Suprapubic skin (tissue), 4 donors: ENCODE data around the gene HES3. TPM values are rescaled to one million over a fixed set of nuclear protein-coding genes. Genes with fewer than 3 reads are reported as not detected.

Source experiments
- DNase-seq, 2 donors: peaks; one replicate each; pipeline ENCODE4 v3.0.0-alpha.2; 2019; ENCODE audit warnings: low spot score in 2 of 2
- H3K27ac ChIP-seq: fragments of 200-600 bp; sonication (generic); one replicate; pipeline ENCODE4 v1.5.1; 2019
- H3K27me3 ChIP-seq: fragments of 200-600 bp; sonication (generic); one replicate; pipeline ENCODE4 v1.5.1; 2019
- H3K36me3 ChIP-seq: fragments of 200-600 bp; sonication (generic); one replicate; pipeline ENCODE4 v1.5.1; 2019
- H3K4me1 ChIP-seq: fragments of 200-600 bp; sonication (generic); one replicate; pipeline ENCODE4 v1.5.1; 2019
- H3K4me3 ChIP-seq: fragments of 200-600 bp; sonication (generic); one replicate; pipeline ENCODE4 v1.5.1; 2019; ENCODE audit warnings: mild to moderate bottlenecking
- H3K9me3 ChIP-seq: fragments of 200-600 bp; sonication (generic); one replicate; pipeline ENCODE4 v1.5.1; 2019
- EP300 ChIP-seq: sonication (generic); formaldehyde crosslinking; IDR thresholded peaks from one replicate; pipeline ENCODE4 v1.6.1; 2017; ENCODE audit warnings: antibody characterized with exemption
- POLR2A ChIP-seq, 2 donors: fragments of 450-650 bp; IDR thresholded peaks; one replicate each; pipeline ENCODE4 v1.6.1; 2017; ENCODE audit warnings: antibody characterized with exemption in 2 of 2, mild to moderate bottlenecking in 2 of 2, moderate library complexity in 2 of 2
- POLR2AphosphoS5 ChIP-seq, 3 donors: sonication (generic); formaldehyde crosslinking; IDR thresholded peaks; one replicate each; pipeline ENCODE4 v1.6.1; 2017; ENCODE audit warnings: antibody characterized with exemption in 3 of 3
- WGBS: methylation state at CpG from one replicate; pipeline ENCODE4 v1.1.5; 2018; 5-methylcytosine and 5-hydroxymethylcytosine counted together
- total RNA-seq, 4 donors: library from RNA; depleted of rRNA; stranded (reverse); fragments of >200 nt; gene quantifications; one replicate each; pipeline ENCODE4 v1.1.0, GENCODE V29; 2016
- TF ChIP-seq, protein P1 (sequence below), 2 donors: fragments of 200-600 bp in 1 of 2; fragments of 450-650 bp in 1 of 2; sonication (generic) in 1 of 2; IDR thresholded peaks; one replicate each; pipeline ENCODE4 v1.5.1; 2016 to 2019; ENCODE audit warnings: antibody characterized with exemption in 2 of 2, mild to moderate bottlenecking in 1 of 2, moderate library complexity in 1 of 2

The HES3 gene
- total RNA-seq, 4 donors from 2014 or later = not detected

DNA sequence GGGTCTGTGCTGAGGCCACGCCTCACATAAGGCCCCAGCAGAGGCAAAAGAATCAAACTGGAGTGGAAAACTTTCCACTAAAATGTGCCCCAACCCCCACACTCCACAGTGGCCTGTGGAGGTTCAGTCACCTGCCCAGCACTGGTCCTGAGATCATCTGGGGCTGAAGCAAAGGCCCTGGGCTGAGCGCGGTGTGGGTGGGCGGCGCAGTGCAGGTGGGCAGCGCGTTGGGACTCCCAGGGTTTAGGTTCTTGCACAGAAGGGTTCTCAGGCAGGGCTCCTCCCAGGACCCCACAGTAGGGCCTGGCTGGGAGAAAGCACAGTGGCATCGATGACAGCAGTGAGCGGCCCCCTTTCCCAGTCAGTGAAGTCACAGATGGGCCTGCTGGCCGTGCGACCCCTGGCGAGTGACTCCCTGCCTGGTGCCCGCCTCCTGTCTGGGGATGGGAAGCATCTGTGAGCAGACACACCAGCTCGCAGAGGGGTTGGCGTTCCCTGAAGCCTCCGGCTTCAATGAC is 30.7 kb downstream of the HES3 start:
- Histone ChIP-seq H3K36me3 (no peaks in the 10 kb centered on the region), H3K4me3 (no peak overlapping the region), H3K9me3 (no peaks in the 10 kb centered on the region), H3K27ac (no peak overlapping the region), H3K4me1 (peaks cover 48% of the 10 kb centered on the region), H3K27me3 (no peaks in the 10 kb centered on the region)
- WGBS = 100% methylated on average over 4 of the region's 16 CpGs
- no peak for DNase-seq
- TF ChIP-seq EP300 = no peak
- no peak for TF ChIP-seq POLR2AphosphoS5 (IDR thresholded peaks at IDR 0.05)
- no peak for TF ChIP-seq POLR2A (IDR thresholded peaks at IDR 0.05)
- TF ChIP-seq, protein P1, sequence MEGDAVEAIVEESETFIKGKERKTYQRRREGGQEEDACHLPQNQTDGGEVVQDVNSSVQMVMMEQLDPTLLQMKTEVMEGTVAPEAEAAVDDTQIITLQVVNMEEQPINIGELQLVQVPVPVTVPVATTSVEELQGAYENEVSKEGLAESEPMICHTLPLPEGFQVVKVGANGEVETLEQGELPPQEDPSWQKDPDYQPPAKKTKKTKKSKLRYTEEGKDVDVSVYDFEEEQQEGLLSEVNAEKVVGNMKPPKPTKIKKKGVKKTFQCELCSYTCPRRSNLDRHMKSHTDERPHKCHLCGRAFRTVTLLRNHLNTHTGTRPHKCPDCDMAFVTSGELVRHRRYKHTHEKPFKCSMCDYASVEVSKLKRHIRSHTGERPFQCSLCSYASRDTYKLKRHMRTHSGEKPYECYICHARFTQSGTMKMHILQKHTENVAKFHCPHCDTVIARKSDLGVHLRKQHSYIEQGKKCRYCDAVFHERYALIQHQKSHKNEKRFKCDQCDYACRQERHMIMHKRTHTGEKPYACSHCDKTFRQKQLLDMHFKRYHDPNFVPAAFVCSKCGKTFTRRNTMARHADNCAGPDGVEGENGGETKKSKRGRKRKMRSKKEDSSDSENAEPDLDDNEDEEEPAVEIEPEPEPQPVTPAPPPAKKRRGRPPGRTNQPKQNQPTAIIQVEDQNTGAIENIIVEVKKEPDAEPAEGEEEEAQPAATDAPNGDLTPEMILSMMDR (IDR thresholded peaks at IDR 0.05) = no peak

DNA sequence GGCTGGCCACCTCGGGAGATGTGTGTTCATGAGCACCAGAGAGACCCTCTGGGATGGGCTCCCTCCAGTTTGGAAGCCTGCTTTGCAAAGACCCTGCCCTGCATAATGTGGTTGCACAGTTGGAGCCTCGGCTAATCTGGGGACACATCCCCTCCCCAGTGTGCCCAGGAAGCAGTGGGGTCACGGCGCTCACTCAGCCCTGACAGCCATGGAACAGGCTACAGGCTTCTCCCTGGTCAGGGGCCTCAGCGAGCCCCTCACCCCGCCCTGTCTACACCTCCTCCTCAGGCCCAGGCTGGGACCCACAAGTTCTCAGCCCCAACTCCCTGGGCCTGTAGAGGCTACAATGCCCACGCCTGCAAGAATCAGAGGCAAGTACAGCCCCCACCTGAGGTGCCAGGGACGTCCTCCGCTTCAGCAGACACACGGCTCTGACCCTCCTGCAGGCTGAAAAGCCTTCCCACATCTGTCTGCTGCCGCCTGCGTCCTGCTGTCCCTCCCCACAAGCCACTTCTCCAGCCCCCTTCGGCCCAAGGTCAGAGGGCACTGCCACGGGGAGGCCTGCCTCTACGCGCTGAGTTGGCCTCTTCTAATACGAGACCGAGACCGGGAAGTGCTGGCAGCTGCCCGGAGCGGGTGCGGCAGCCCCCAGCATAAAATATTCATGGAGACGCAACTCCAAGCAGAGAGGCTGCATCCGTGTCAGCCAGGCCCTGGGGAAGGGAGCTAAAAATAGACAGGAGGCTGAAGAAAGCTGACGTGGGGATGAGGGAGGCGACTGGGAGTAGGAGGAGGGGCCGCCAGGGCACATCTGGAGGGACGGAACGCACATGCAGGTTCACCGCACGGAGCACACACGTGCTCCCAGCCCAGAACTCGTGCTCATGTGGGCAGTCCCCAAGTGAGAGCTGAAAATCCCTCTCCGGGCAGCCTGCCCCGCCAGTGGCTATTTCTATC is 32.1 kb downstream of the HES3 start:
- DNase-seq = no peak
- Histone ChIP-seq H3K4me3 (no peak overlapping the region), H3K27ac (peak overlapping the region; percentile 32), H3K36me3 (no peaks in the 10 kb centered on the region), H3K9me3 (no peaks in the 10 kb centered on the region), H3K4me1 (peaks cover 39% of the 10 kb centered on the region), H3K27me3 (no peaks in the 10 kb centered on the region)
- TF ChIP-seq, protein P1 (IDR thresholded peaks at IDR 0.05) = no peak
- TF ChIP-seq POLR2A (IDR thresholded peaks at IDR 0.05) = no peak
- TF ChIP-seq EP300 = no peak
- TF ChIP-seq POLR2AphosphoS5 (IDR thresholded peaks at IDR 0.05) = no peak
- 34% methylated on average over 28 of the region's 35 CpGs for WGBS

GRCh38 chr1:6276811-6277555 is 33.0 kb downstream of the HES3 start:
- 80% methylated on average over 20 of the region's 20 CpGs for WGBS
- DNase-seq = no peak

DNA sequence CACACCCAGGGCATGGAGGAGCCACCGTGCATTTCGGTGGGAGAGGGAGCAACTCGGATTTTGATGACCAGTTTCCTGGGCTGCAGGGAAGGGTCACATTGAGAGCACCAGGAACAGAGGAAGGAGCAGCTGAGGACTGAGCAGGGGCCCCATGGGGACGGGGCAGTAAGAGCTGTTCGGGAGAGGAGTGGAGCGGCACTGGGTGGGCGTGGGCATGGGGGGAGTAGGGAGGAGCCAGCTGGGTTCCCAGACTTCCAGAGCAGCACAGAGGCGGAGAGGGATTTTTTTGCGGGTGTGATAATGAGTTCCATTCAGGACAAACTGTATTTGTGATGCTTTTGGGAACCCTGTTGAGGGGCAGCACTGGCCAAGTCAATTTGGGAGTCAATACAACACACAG is 34.3 kb downstream of the HES3 start:
- WGBS = 62% methylated on average over 9 of the region's 9 CpGs
- DNase-seq = no peak
- Histone ChIP-seq H3K4me1 (peaks cover 18% of the 10 kb centered on the region), H3K27ac (no peak overlapping the region), H3K36me3 (no peaks in the 10 kb centered on the region), H3K27me3 (no peaks in the 10 kb centered on the region), H3K4me3 (no peak overlapping the region), H3K9me3 (no peaks in the 10 kb centered on the region)
- TF ChIP-seq, protein P1 (IDR thresholded peaks at IDR 0.05) = no peak
- TF ChIP-seq POLR2AphosphoS5 (IDR thresholded peaks at IDR 0.05) (no peak), POLR2A (IDR thresholded peaks at IDR 0.05) (no peak), EP300 (no peak)

More at GRCh38 chr1:6276811-6277555, 33.0 kb downstream of the HES3 start:
- no peaks in the 10 kb centered on the region for H3K36me3 ChIP-seq
- no peaks in the 10 kb centered on the region for H3K9me3 ChIP-seq
- no peak overlapping the region for H3K27ac ChIP-seq
- no peaks in the 10 kb centered on the region for H3K27me3 ChIP-seq
- no peak overlapping the region for H3K4me3 ChIP-seq
- TF ChIP-seq EP300 = no peak
- no peak for TF ChIP-seq POLR2A (IDR thresholded peaks at IDR 0.05)
- TF ChIP-seq, protein P1 (IDR thresholded peaks at IDR 0.05) = no peak
- no peak for TF ChIP-seq POLR2AphosphoS5 (IDR thresholded peaks at IDR 0.05)
- peaks cover 31% of the 10 kb centered on the region for H3K4me1 ChIP-seq
